Glutamatergic neuron (in vitro differentiated cells): ENCODE results near the gene ZBTB16. TPM values are rescaled to one million over a fixed set of nuclear protein-coding genes. Genes with fewer than 3 reads are reported as not detected.
A peak's percentile ranks its signal among the peaks of the same experiment; 100 is the strongest.

Source experiments
- DNase-seq: peaks from one replicate; pipeline ENCODE4 v3.0.0; 2022
- H3K27ac Mint-ChIP-seq: one replicate; pipeline ENCODE4 v1.8.0; 2020; ENCODE audit warnings: mild to moderate bottlenecking, mixed read lengths, inconsistent platforms; ENCODE audit not compliant: unreplicated experiment
- H3K27me3 Mint-ChIP-seq: one replicate; pipeline ENCODE4 v1.8.0; 2020; ENCODE audit warnings: mild to moderate bottlenecking, moderate library complexity, mixed read lengths, inconsistent platforms; ENCODE audit not compliant: unreplicated experiment
- H3K36me3 Mint-ChIP-seq: one replicate; pipeline ENCODE4 v1.8.0; 2020; ENCODE audit warnings: mild to moderate bottlenecking, mixed read lengths, inconsistent platforms; ENCODE audit not compliant: unreplicated experiment
- H3K4me1 Mint-ChIP-seq: one replicate; pipeline ENCODE4 v1.8.0; 2020; ENCODE audit warnings: mild to moderate bottlenecking, low read depth, mixed read lengths, inconsistent platforms; ENCODE audit not compliant: unreplicated experiment
- H3K4me3 Mint-ChIP-seq: one replicate; pipeline ENCODE4 v1.8.0; 2020; ENCODE audit warnings: mild to moderate bottlenecking, mixed read lengths, inconsistent platforms; ENCODE audit not compliant: unreplicated experiment
- H3K9me3 Mint-ChIP-seq: one replicate; pipeline ENCODE4 v1.8.0; 2020; ENCODE audit warnings: mild to moderate bottlenecking, moderate library complexity, mixed read lengths, inconsistent platforms; ENCODE audit not compliant: unreplicated experiment
- total RNA-seq: library from RNA; stranded (reverse); fragmentation: NEBNext Ultra II Directional; extraction: Animal tissue kit (Norgen Biotek cat#: 25700); gene quantifications from one replicate; pipeline ENCODE4 v1.2.1, GENCODE V29; 2021; ENCODE audit not compliant: unreplicated experiment
- TF ChIP-seq, protein P1 (sequence below): fragments of 200-600 bp; sonication (generic); IDR thresholded peaks from one replicate; pipeline ENCODE4 v1.5.0; 2021; ENCODE audit not compliant: partially characterized antibody, unreplicated experiment

The ZBTB16 gene
- total RNA-seq, 1 donor from 2014 or later, result 9.0 TPM

DNA sequence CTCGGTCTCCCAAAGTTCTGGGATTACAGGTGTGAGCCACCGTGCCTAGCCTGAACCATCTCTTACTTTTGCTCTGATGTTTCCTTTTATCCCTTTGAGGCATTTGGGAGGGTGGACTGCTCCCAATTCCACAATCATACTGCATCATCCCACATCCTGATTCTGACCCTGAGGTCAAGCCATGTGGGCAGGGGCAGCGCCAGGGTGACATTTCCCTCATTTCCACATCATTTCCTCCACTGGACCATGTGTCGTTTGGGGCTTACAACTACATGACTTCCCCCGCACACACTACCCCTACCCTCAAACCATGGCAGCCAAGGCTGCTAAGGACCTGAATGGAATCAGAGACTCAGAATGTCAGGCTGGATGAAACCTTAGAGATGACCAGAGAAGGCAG, 26.4 kb upstream of the ZBTB16 start:
- TF ChIP-seq, protein P1, sequence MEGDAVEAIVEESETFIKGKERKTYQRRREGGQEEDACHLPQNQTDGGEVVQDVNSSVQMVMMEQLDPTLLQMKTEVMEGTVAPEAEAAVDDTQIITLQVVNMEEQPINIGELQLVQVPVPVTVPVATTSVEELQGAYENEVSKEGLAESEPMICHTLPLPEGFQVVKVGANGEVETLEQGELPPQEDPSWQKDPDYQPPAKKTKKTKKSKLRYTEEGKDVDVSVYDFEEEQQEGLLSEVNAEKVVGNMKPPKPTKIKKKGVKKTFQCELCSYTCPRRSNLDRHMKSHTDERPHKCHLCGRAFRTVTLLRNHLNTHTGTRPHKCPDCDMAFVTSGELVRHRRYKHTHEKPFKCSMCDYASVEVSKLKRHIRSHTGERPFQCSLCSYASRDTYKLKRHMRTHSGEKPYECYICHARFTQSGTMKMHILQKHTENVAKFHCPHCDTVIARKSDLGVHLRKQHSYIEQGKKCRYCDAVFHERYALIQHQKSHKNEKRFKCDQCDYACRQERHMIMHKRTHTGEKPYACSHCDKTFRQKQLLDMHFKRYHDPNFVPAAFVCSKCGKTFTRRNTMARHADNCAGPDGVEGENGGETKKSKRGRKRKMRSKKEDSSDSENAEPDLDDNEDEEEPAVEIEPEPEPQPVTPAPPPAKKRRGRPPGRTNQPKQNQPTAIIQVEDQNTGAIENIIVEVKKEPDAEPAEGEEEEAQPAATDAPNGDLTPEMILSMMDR, result no peak
- no peak for DNase-seq
- Mint-ChIP-seq H3K4me1 (peaks cover 4% of the 10 kb centered on the region), H3K27me3 (peaks cover 5% of the 10 kb centered on the region), H3K36me3 (peaks cover 4% of the 10 kb centered on the region), H3K4me3 (no peak overlapping the region), H3K27ac (no peak overlapping the region), H3K9me3 (no peaks in the 10 kb centered on the region)

DNA sequence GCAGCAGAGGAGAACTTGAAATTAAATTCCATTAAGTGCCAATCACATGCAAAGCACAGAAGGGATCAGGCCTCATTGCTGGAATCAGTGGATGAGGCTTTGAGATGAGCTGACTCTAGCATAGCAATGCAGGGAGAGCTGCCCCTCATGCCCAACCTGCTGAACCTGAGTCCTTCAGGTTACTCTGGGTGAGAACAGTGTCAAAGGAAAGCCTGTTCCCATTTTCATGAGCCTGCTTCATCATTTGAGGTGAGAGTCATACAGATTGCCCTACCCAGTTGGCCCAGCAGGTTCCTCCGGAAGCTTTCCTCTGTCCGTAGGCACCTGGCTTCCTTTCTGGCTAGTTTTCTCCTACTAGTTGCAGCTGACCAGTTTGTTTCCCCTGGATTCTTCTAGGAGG, 25.9 kb upstream of the ZBTB16 start:
- Mint-ChIP-seq H3K36me3 (peaks cover 4% of the 10 kb centered on the region), H3K9me3 (no peaks in the 10 kb centered on the region), H3K4me3 (no peak overlapping the region), H3K27me3 (peaks cover 5% of the 10 kb centered on the region), H3K4me1 (peaks cover 4% of the 10 kb centered on the region), H3K27ac (no peak overlapping the region)
- TF ChIP-seq, protein P1, result no peak
- no peak for DNase-seq

DNA sequence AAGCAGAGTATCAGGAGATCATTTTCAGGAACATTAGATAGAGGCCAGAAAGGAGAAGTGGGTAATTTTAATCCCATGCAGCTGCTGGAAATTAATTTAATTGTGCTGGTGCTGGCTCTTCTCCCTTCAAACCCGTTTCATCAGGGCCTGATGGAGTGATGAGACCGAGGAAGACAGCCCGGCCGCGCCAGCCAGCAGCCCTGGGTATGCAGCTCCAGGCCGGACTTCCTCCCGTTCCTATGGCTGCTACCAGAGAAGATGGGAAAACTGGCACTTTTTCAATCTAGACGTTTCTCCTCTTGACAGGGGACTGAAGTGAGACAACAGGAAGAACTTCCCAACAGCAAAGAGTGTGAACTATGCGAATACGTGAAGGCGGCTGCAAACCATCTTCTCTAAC, 24.6 kb upstream of the ZBTB16 start:
- H3K4me3 Mint-ChIP-seq, result no peak overlapping the region
- no peaks in the 10 kb centered on the region for H3K9me3 Mint-ChIP-seq
- peaks cover 4% of the 10 kb centered on the region for H3K4me1 Mint-ChIP-seq
- H3K27me3 Mint-ChIP-seq, result peaks cover 3% of the 10 kb centered on the region
- H3K27ac Mint-ChIP-seq, result no peak overlapping the region
- no peak for DNase-seq
- TF ChIP-seq, protein P1, result no peak
- peaks cover 4% of the 10 kb centered on the region for H3K36me3 Mint-ChIP-seq

DNA sequence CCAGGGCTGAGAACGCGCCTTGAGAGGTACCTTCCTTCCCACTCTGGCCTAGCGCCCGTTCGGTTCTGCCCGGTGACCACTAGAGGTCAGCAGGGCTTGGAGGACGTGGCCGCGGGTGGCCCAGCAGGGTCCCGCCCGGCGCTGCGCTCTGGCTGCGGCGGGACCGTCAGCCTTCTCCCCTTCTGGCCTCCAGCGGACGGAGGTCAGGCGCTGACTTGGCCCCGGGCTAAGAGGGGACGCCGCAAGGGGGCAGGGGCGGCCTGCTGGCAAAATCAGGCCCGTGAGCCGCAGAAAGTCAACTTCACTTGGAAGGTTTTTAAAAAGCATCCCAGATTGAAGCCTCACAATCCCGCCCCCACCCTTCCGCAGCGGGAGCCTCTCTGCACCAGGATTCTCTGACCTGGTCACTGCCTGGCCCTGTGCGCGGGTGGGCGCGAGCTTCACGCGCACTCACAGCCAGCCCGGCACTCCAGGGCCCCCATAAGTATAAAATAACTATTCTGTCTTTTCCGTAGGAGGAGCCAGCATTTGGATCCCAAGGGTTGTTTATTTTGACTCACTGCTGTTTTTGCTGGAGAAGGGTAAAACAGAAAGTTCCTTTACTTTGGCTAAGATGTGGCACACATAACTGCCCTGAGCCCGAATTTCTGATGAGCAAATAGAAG, 23.2 kb upstream of the ZBTB16 start:
- TF ChIP-seq, protein P1, result peak; percentile 91
- Mint-ChIP-seq H3K4me1 (peaks cover 4% of the 10 kb centered on the region), H3K27ac (no peak overlapping the region), H3K27me3 (peaks cover 3% of the 10 kb centered on the region), H3K4me3 (no peak overlapping the region), H3K9me3 (no peaks in the 10 kb centered on the region), H3K36me3 (no peaks in the 10 kb centered on the region)
- DNase-seq, result peak; percentile 89

DNA sequence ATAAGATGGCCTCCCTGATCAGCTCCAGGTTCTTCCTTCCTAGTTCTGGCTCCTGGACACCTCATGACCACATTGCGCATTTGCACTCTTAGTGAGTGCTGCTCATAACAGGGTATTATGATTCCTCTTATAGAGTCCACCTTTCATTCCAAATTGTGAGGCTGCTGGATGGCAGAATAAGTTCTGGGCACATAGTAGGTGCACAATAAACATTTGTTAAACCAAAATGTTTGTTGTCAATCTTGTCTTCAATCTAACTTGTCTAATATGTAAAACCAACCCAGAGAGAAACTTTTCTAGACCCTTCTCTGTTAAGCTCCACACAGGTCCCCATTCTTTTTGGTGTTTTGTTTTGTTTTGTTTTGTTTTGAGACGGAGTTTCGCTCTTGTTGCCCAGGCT, 22.6 kb upstream of the ZBTB16 start:
- Mint-ChIP-seq H3K36me3 (no peaks in the 10 kb centered on the region), H3K4me1 (peaks cover 4% of the 10 kb centered on the region), H3K27ac (no peak overlapping the region), H3K4me3 (no peak overlapping the region), H3K27me3 (peaks cover 2% of the 10 kb centered on the region), H3K9me3 (no peaks in the 10 kb centered on the region)
- no peak for DNase-seq
- TF ChIP-seq, protein P1, result no peak
